ACHN (cell line): Measurements from ENCODE around the gene FAM181A.
A peak's percentile ranks its signal among the peaks of the same experiment; 100 is the strongest.

Source experiments
- DNase-seq: peaks from one replicate; pipeline ENCODE4 v3.0.0-alpha.2; 2015
- in situ Hi-C: cut with HindIII; loops from 2 replicates; pipeline ENCODE4 v1.10.0; 2017; ENCODE audit warnings: low sequenced_read_pairs, low pct_ligation_motif_present, low pct_unique_long_range_greater_than_20kb

The FAM181A gene

DNA sequence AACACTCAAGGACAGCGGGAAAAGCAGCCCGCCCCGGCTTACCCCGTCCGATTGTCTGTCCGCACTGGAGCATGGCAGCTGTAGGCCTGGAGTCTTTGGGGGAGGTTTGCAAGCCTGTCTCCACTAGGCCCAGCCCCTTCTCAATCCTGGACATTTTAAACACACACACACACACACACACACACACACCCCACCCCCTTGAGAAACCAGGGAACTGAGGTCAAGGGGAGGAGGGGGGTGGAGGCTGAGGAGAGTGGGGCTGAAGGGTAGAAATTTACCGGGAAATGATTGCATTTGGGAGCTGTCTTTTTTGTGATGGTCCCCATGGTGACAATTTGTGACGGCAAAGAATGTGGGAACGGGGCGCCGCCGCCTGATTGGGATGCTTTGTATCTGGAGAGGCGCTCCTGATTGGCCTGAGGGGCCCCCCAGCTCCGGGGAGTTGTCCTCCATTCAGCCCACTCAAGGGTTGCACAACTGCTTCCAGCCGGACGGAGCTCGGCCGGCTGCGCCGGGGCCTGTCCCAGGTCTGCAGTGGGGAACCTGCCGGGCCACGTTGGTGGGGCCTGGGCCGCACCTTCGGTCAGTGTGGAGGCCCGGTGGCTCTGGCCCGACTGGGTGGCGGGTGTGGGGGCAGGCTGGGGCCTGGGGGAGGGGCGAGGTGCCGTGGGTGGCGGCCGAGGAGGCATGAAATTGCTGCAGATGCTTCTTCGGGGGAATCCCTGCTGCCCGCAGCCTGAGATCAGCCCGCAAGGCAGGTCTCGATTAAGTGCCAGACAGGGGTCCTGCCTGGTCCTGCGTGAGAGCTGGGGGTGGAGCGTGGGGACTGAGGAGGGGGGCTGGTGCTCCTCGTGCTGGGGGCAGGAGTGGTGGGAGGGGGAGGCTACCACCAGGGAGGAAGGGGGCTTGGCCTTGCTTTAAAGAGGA lies at the start of gene FAM181A:
Gene FAM181A (plus strand): TSS at position 472 of the 927 bp plus-strand sequence. CDS start 942 bp downstream, outside the sequence.
- DNase-seq: no peak
- in situ Hi-C loops: no loop called here

DNA sequence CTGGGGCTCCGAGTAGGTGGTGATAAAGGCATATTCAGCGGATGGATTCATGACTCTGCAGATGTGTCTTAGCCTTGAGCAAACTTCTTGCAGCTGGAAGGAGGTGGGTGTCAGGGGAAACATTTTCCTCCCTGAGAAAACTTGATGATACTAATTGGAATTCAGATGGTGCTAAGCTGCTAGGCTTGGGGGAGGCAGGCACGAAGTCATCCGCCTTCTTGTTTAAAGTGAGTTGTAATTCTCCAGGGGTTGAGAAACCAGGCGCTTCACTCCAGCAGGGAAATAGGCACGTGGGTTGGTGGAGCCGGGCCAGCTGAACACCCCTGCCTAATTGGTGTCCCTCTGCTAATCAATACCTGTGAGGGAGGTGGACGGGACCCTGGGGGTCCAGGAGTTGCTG lies 48.9 kb upstream of the FAM181A start:
- in situ Hi-C loops: no loop called here
- DNase-seq: no peak

DNA sequence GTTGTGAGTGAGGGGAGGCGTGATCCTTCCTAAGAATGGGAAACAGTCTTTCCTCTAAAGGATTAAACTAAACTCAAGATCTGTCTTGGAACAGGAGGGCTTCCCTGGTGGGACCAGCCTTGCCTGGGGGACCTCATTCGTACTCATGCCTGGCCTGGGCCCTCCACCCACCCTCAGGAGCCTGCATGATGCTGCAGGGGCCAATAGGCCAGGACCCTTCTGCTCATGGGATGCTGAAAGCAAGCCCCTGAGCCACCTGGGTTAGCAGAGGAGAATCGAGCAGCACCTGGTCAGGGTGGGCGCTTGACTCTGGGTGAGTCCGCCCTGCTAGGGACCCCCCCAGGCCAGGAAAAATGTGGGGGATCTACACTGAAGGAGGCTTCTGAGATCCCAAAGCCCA lies 48.3 kb upstream of the FAM181A start:
- no peak for DNase-seq
- in situ Hi-C loops: no loop called here

DNA sequence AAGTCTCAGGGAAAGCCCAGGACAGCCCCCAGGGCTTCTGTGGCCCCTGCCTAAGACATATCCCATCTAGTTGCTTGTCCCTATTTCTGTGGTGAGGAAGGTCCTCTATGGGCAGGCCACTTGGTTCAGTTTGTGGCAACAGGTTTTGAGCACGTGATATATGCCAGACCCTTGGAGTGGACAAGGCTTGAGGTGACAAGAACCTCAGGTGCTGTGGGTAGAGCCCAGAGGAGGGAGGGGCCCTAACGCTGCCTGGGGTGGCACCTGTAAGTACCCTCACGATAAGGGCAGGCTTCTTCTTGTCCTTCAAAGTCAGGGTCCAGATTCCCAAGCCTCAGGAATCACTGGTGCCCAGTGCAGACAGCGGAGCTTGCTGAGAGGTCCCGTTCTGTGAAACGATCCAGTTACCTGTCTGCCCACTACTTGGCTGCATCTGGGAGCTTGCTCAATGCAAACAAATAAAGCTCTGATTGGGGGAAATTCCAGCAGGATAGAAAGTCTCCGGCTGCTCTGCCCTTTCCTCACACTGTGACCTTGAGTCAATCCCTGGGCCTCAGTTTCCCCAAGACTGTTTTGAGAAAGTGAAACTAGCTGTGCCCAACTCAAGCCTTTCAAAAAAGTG lies 47.7 kb upstream of the FAM181A start:
- no peak for DNase-seq
- in situ Hi-C loops: no loop called here

- in situ Hi-C loops: no loop called here
- DNase-seq: no peak
These were observed 46.9 kb upstream of the FAM181A start for GRCh38 chr14:93880021-93880820.

DNA sequence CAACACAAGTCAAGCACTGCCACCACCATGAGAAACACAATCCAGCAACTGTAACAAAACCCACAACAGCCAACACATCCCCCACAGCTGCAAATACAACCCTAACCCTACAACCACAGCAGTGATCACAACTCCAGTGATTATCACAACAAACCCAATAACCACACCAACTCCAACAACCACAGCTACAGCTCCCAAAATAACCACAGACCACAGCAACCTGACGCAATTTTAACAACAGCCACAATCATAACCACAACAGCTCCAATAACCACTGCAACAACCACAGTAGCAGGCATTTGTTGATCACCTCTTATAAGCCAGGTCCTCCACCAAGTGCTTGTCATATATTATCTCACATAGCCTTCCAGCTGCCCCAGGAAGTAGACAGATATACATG lies 42.2 kb upstream of the FAM181A start:
- in situ Hi-C loops: no loop called here
- no peak for DNase-seq

- no peak for DNase-seq
- in situ Hi-C loops: no loop called here
These were observed 38.1 kb upstream of the FAM181A start for GRCh38 chr14:93888995-93889394.

- in situ Hi-C loops: no loop called here
- no peak for DNase-seq
These were observed 37.2 kb upstream of the FAM181A start for GRCh38 chr14:93889739-93890483.

GRCh38 chr14:93891756-93892504 lies 35.2 kb upstream of the FAM181A start:
- no peak for DNase-seq
- in situ Hi-C loops: no loop called here

DNA sequence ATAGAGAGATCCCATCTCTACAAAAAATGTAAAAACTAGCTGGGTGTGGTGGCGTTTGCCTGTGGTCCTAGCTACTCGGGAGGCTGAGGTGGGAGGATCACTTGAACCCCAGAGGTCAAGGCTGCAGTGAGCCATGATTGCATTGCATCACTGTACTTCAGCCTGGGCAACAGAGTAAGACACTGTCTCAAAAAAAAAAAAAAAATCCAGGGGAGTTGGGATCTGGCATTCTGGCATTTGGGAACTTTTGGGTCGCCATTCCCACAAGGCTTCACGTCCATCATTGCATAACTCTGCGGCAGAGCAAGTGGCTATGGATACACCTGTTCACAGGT lies 34.7 kb upstream of the FAM181A start:
- in situ Hi-C loops: no loop called here
- no peak for DNase-seq

DNA sequence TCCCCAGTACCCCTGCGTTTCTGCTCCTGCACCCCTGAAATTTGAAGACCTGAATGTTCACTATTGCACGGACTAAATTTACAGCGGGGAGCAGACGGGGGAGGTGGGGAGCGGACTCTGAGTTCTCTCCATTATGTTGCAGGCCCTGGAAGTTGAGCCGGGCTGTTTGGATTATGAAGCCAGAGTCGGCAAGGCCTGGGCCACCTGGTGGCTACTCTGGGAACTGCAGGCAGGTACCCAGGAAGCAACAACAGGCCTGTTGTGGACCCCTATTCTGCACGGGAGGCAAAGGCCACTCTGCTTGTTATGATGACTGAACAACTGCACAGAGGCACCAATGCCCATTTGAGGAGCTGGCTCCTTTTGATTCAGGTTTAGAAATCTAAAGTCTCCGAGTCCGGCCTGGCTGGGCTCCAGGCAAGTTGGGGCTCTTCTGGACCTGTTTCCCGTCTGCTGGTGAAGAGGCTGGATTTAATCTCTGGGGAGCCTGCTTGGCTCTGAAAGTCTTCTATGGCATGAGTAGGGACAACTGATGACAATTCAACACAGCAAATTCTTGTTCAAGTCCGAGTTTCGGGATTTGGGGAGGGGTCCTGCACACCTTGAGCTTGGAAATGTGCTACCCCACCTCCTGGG lies 34.1 kb upstream of the FAM181A start:
- DNase-seq: peak; percentile 46
- in situ Hi-C loops: no loop called here

- no peak for DNase-seq
- in situ Hi-C loops: no loop called here
These were observed 33.4 kb upstream of the FAM181A start for GRCh38 chr14:93893661-93894261.

DNA sequence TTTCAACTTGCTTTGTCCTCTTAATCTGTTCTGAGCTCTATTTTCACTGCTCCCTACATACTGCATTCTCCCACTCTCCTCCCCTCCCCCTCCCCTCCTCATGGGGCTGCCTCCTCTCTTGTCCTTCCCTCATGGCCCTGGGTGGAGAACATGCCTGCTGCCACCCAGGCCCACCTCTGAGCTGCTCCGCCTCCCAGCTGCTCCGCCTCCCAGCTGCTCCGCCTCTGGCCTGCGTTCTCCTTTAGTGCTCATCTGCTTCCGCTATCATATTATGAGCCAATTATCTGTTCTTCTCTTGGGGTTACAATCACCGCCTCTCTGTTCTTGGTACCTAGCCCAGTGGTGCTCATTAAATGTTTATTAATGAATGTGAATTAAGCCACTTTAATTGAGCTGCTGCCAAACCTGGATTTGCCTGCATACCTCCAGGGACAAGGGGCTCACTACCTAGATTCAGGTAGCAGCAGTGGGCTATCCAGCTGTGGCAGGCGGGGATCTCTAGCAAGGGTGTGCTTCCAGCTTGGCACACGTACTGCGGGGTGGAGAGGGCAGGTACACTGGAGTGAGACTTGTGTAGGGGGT lies 32.0 kb upstream of the FAM181A start:
- in situ Hi-C loops: no loop called here
- DNase-seq: no peak

DNA sequence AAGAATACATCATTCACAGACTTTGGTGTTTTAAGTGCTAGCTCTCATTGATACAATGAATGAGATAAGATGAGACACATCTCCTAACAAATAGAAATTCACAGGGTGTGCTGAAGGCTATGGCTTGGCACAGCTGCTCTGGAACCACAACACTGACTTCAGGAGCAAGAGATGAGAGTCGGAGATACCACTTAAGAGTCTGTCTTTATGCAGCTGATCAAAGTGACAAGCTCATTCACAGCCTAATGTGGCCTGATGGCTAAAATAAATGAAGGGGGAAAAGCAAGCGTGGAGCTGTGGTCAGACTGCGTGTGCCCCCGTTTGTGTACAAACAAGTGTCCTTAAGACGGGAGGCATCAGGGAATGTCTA lies 29.7 kb upstream of the FAM181A start:
- in situ Hi-C loops: no loop called here
- DNase-seq: no peak

DNA sequence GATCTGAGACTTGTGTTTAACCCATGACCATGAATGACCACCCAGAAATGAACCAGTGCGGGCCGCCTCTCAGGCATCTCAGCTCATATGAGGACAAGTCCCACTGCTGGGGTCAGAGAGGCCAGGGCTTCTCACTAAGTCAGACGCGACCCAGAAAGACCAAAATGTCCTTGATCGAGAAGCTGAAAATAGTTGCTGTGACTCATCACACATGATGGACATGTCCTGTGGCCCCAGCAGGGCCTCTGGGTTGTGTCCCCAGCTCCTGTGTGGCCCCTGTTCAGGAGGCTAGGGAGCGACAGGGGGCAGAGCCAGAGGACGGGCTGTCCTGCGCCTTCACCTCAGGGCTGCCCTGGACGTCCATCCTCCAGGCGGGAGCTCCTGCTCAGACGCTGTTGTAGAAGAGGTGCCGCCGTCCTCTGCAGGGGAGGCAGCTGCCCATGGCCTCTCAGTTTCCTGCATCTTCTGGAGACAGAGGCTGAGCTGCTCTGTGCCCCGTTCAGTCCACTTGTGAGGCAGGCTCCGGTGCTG lies 29.0 kb upstream of the FAM181A start:
- in situ Hi-C loops: no loop called here
- no peak for DNase-seq

DNA sequence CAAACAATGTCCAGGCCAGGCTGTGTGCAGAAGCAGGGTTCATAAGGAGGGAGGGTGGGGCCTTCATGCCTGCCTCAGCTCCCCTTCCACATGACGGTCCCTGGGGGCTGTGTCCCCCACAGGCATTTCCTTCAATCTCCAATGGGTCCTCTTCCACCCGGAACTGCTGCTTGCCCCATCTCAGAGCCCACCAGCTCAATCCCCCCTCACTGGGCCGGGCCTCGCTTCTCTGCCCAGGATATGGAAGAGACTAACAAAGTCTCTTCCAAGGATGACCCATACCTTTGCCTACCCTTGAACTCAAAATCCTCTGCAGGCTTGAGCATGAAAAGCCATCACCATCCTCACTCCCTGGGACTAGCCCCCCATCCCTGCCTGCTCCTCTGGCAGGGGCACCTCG lies 28.4 kb upstream of the FAM181A start:
- in situ Hi-C loops: no loop called here

DNA sequence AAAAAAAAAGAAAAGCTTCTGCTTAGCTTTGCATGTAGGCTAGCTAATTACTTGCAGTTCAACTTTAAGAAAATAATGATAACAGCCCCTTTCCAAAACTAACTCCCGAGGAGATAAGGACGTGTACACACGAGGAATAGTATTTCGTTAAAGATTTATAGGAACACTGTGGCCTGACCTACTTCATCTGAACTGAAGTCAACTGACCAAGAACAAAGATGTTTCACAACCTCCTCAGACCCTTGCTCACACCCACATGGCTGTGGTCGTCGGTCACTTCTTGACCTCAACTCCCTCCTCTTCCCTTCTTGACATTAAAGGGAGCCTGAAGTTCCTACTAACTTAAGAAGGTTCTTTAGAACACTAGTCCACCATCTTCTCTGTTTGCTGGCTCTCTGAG lies 25.3 kb upstream of the FAM181A start:
- in situ Hi-C loops: loop anchor here (25.0 kb wide), 1 partner anchor 240 kb away; no protein-coding TSS in a partner anchor

More for the DNA sequence above, 28.4 kb upstream of the FAM181A start:
- DNase-seq: no peak

More for the DNA sequence above, 25.3 kb upstream of the FAM181A start:
- no peak for DNase-seq
